Activated CD8-positive, alpha-beta memory T cell treated with anti-CD3 and anti-CD28 coated beads, Interleukin-2, amount 50 U/mL, for 4 hours (primary cell): ENCODE measurements around the gene SUSD3.

ENCODE experiments used
- DNase-seq: peaks from one replicate; pipeline ENCODE4 v3.0.0-alpha.2; 2020

SUSD3 gene

DNA sequence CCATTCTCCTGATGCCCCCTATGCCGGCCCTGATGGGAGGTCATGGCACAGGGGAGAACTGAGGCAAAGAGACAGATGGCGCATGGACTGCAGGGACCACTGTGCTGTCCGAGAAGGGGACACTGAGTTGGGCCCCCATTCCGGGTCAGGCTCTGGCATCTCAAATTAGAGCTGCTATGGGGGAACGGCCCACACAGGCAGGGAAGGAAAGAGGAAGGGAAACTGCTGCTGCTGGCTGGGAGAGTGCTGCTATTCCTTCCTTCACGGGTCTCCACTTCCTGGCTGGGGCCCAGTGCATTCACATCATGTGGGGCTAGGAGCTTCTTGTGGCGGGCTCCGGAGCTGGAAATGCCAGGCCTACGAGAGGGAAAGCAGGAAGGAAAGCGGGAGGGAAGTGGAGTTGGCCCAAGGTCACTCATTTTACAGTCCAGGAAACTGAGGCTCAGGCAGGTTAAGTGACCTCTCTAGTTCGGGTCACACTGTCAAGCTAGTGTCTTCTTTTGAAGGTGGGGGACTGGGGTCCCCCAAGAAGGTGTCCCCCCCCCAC lies 36.2 kb downstream of the SUSD3 start:
- peak; percentile 25 for DNase-seq

DNA sequence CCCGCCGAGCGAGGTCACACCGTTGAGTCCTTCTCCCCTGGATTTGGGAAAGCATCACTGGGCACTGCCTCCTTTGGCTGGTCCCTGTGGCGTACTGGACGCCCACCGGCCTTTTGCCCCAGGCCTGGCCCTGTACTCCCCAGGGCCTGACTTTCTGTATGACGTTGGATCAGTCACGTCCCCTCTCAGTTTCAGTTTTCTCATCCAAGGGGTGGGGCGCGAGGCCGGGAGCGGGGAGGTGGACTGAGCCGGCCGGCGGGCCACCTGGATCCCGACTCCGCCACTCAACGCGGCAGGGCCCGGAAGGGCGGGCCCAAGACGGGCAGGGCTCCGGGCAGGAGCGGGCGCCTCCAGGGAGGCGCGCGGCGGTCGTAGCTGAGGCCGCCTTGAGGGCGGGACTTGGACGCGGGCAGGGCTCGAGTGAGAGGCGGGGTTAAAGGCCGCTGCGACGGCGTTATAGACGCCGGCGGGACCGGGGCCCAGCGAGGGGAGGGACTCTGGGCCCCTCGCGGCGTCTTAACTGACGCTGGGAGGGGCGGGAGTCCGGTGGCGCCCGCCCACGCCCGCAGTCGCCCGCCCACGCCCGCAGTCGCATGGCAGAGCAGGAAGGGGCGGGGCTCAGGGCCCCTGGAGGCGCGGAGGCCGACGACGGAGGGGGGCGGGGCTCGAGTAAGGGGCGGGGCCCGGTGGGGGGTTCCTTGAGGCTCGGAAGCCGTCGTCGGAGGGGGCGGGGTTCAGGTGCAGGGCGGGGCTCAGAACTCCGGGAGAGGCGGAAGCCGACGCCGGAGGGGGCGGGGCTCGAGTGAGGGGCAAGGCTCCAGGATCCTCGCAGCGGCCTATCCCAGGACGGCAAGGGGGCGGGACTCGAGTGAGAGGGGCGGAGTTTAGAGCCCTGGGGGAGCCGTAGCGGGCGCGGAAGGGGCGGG lies 37.0 kb downstream of the SUSD3 start:
- peak; percentile 100 for DNase-seq

DNA sequence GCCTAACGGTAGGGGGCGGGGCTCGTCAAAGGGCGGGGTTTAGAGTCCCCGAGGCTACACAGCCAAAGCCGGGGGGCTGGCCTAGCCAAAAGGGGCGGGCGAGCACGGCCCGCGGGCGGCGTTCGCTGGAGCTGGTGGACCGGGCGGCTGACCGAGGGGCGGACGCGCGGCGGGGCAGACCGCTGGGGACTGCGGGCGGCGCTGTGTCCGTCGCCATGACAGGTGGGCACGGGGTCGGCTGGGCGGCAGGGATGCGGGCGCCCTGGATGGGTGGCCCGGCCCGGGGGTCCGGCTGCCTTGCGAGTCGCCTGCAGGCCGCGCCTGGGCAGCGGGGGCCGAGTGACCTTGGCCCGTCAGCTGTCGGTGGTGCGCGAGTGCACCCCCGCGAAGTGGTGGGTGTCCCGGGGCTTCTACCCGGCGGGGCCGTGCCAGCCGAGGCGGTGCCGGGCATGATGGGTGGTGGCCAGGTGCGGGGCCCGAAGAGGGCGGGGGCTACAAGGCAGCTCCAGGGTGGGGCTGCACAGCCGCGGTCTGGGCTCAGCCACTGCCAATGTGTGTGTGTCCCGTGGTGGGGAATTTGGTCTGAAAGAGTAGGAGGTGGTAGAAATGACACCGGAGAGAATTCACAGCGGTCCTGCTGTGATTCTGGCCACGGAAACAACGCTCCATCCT lies 37.8 kb downstream of the SUSD3 start, which contains the start of gene CARD19:
Gene CARD19 (plus strand): TSS at position 87 of the 672 bp plus-strand sequence. CDS start 129 bp downstream, at position 216.
- DNase-seq, result peak; percentile 48

DNA sequence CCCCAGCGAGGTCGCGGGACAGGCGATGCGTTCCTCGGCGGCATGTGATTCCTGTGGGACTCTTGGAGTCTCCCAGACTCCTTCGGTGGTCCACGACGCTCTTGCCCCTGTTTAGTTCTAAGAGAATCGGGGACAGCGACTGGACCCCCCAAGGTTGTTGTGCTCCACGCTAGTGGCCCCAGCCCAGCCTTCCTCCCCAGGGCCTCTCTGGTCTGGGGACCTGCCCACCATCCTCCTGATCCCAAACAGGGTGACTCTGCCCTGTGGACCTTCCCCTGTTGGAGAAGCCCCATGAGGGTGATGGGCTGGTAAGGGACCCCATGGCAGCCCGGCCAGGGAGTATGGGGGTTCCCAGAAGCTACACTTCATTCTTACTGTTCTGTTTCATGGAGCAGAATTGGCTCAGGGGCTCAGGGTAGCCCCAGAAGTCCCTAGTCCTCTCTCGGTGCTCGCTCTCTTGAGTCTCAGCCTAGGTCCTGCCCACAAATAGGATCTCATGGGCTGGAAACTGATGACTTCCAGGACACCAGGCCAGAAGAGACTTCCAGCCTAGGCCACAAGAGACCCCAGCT lies 38.4 kb downstream of the SUSD3 start:
- peak; percentile 18 for DNase-seq

DNA sequence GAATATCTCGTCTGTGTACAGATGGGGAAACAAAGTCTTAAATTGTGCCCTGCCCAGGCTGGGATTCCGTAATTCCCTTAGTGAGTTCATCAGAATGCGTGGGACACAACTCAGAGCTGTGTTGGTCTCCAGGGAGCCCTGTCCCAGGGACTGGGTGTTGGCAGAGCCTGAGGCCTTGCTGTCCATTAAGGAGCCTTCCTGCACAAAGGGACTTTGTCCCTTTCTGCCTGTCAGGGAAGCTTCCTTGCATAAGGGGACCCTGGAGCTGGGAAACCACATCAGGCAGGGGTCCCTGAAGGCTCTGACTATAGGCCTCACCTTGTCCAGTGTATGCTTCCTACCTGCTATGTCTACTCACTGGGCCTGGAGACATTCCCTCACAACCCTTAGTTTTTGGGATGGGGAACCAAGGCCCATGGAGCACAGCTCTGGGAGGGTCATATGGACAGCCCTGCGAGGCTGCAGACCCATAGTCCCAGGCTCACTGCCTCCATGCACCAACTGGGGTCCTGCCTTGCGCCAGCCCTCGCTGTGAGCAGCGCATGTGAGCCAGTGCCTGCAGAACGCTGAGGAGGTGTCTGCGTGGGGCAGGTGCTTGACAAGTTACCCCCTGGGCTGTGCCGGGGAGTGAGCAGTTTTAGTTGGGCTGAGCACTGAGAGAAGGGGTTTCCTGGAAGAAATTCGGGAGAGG lies 39.2 kb downstream of the SUSD3 start:
- DNase-seq, result peak; percentile 18

DNA sequence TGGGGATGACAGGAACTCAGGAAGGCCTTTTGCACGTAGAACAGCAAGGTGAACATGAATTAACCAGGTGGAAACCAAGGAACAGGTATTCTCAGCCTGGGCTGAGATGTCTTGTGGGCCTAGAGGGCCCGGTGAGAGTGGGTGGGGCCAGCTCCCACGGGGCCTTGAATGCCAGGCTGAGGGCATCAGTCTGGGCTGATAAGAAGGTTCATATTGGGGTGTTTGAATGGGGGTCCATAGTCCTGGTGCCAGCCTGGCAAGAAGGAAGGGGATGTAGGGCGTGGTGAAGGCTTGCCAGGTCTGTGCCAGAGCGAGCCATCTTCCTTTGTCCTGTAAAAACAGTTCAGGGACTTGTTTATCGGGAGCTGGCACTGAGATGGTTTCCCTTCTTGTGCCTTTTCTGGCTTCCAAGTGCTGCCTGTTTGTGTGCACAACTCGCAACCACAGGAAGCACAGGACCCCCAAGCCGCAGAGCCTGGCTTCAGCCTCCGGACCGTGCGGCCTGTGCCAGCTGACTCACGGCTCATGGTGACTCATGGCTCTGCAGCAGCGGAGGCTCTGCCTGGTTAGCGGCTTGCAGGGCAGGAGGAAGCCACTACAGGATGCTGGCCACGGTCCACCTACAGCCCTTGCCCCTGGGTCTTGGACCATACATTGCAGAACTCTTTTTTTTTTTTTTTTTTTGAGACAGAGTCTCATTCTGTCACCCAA lies 39.9 kb downstream of the SUSD3 start:
- peak; percentile 72 for DNase-seq

DNA sequence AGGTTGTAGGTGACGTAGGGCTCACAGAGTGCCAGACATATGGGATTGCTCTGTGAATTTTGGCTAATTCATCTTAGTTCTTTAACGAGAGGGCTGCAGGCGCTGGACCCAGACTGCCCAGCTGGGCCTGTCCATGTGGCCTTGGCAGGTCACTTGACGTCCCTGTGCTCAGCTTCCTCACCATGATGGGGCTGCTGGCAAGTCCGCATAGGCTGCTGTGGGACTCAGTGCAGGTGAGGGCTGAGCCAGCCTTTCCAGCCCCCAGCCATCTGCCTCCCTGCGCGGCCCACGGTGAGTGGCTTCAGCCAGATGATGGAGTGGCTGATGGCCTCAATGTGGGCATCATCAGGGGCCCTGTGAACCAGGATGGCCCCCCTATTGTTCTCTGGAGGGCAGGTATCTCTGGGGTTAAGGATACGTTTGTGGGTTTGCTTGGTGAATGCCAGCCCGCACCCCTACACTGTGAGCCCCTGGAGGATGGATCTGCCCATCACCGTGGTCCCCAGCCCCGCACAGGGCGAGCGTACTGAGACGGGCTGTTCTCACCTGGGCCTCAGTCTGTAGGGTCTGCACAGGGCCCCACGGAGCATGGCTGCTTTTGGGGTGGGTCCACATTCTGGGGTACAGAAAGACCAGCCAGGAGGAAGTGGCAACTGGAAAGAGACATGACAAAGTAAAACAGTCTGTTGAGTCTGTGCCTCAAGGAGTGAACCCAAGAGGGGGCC lies 41.2 kb downstream of the SUSD3 start:
- DNase-seq, result peak; percentile 14

DNA sequence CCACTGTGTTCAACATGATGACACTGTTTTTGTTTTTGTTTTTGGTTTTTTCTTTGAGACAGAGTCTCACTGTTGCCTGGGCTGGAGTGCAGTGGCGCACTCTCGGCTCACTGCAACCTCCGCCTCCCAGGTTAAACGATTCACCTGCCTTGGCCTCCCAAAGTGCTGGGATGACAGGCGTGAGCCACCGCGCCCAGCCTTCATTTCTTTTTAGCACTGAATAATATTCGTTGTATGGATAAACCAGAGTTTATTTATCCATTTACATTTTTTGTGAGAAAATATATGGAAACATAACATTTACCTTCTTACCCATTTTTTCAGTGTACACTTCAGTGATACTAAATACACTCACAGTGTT lies 41.8 kb downstream of the SUSD3 start:
- DNase-seq, result peak; percentile 3

DNA sequence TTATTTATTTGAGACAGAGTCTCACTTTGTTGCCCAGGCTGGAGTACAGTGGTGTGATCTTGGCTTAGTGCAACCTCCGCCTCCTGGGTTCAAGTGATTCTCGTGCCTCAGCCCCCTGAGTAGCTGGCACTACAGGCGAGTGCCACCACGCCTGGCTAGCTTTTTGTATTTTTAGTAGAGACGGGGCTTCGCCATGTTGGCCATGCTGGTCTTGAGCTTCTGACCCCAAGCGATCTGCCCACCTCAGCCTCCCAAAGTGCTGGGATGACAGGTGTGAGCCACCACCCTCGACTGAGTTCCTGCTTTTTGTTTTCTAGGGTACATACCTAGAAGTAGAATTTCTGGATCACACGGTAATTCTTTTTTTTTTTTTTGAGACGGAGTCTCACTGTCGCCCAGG lies 42.6 kb downstream of the SUSD3 start:
- peak; percentile 10 for DNase-seq

DNA sequence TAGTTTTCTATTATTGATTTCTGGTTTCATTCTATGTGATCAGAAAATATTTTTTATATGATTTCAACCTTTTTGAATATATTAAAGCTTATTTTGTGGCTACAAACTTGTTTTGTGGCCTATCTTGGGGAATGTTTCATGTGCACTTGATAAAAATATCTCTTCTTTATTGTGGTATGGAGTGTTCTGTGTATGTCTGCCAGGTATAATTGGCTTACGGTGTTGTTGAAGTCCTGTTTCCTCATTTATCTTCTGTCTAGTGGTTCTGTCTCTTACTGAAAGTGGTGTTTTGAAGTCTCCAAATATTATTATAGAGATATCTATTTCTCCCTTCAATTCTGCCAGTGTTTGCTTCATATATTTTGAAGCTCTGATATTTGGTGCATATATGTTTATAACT lies 47.1 kb downstream of the SUSD3 start:
- DNase-seq, result no peak

DNA sequence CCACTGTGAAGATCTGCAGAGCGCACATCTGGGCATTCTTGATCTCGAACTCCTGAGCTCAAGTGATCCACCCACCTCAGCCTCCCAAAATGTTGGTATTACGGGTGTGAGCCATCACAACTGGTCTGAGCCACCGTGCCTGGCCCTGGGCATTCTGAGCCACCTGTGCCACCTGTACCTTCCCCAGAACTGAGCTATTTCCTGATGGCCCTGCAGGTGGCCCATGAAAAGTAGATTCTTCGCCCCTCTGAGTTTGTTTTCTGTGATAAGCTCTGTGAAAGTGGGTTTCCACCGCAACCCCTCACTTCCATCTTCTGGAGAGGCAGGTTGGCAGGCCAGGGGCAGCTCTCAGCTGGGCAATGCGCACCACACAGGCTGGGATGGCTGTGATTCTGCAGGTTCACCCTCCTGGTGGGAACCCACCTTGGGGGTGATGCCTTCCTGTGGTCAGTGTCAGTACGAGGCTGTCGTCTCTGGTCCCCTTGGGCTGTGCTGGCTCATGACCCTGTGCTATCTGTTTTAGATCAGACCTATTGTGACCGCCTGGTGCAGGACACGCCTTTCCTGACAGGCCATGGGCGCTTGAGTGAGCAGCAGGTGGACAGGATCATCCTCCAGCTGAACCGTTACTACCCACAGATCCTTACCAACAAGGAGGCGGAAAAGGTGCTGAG lies 48.8 kb downstream of the SUSD3 start:
- DNase-seq, result peak; percentile 7

DNA sequence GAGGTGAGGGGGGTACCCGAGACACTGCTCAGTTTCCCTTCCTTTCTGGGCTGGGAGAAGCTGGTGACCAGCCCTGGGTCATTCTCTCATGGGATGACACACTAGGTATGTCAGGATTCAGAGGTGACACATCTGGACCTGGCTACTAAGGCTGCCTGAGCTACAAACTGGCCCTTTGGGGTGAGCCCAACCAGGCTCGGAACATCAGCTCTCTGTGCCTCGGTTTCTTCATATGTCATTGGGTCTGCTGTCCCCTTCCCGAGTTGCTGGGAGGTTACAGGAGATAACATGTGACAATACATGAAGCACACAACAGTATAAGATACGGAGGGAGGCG lies 49.3 kb downstream of the SUSD3 start:
- DNase-seq, result no peak

DNA sequence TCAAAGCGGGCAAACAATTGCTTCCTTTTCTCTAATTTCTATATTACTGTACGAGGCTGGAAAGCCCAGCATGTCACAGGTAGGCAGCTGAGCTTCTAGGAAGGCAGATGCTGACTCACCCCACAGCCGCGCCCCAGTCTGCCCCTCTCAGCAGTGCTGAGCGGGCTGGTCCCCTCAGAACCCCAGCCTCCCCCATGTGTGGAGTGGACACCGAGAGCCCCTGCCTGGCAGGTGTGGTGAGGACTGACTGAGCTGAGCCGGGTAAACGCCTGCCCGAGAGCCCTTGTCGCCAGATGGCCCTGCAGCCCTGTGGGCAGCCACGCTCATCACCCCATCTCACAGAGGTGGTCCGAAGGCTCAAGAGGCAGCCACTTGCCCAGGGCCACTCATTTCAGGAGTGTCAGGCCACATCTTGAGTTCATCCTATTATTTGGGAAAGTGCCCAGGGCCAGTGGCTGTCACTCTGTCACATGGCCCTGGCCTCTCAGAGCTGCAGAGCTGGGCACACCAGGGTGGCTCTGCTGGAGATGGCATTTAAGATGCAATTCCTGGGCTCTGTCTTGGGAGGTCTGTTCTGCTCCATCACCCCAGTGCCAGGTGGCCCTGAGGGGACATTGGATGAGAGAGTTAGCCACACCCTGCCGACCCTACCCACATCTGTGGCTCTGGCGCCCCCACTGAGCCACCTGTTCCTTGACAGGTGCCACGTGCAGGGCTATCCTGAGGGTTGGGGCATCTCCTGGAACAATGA lies 50.0 kb downstream of the SUSD3 start:
- DNase-seq, result peak; percentile 24

DNA sequence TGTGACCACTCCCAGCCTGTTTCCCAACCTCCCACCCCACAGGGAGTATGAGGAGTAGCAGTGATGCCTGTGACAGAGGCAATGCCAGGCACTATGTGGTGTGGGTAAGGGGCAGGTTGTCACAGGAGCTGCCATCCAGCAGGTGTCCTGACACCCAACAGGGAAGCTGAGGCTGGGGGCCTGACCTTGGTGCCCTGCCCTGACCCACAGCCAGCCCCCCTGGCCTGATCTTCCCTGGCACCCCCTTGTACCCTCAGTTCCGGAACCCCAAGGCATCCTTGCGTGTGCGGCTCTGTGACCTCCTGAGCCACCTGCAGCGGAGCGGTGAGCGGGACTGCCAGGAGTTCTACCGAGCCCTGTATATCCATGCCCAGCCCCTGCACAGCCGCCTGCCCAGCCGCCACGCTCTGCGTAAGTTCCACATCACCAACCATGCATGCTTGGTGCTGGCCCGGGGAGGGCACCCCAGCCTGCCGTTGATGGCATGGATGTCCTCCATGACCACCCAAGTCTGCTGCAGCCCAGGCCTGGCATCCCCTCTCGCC lies 51.9 kb downstream of the SUSD3 start:
- DNase-seq, result peak; percentile 13

DNA sequence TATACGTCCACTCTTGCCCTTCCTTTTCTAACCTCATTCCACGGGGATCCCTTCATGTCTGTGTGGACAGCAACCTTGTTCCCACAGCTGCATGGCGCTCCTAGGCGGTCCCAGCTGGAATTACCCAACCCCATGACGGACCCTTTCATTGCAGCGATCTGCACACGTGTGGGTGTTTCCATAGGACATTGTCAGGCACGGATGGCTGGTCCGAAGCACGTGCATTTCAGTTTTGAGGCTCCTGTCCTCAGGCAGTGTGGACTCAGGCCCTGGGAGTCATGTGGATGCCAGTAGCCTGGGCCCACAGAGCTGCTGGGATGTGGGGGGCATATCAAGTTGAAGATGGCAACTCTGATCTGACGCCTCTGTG lies 52.5 kb downstream of the SUSD3 start:
- DNase-seq, result peak; percentile 12

DNA sequence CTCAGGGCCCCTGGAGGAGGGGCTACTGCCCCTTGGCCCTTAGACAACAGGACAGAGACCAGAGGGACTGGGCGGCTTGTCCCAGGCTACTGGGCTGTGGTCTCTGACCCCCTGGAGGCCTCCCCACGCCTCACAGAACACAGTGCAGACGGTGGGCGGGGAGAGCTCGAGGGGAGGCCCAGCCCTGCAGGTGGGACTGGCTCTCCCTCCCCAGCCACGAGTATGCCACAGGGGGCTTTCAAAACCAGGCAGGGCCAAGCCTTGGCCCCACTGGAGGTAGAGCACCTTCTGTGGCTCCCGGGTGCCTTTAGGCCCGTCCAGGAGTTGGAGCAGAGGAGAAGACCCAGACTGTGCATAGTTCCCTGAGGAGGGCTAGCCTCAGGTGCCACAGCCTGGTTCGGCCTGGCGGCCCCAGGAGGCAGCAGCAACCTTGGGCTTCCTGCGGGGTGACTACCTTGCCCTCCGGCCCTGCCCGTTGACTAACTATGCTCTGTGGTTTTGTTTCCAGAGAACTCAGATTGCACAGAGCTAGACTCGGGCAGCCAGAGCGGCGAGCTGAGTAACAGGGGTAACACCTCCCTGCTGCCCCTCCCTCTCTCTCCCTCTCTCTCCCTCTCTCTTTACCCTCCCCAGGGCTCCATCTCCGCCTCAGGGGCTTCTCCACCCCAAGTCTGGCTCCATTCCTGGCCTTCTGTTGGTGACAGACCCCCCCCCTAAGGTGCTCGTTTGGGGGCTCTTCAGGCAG lies 53.0 kb downstream of the SUSD3 start:
- peak; percentile 13 for DNase-seq

DNA sequence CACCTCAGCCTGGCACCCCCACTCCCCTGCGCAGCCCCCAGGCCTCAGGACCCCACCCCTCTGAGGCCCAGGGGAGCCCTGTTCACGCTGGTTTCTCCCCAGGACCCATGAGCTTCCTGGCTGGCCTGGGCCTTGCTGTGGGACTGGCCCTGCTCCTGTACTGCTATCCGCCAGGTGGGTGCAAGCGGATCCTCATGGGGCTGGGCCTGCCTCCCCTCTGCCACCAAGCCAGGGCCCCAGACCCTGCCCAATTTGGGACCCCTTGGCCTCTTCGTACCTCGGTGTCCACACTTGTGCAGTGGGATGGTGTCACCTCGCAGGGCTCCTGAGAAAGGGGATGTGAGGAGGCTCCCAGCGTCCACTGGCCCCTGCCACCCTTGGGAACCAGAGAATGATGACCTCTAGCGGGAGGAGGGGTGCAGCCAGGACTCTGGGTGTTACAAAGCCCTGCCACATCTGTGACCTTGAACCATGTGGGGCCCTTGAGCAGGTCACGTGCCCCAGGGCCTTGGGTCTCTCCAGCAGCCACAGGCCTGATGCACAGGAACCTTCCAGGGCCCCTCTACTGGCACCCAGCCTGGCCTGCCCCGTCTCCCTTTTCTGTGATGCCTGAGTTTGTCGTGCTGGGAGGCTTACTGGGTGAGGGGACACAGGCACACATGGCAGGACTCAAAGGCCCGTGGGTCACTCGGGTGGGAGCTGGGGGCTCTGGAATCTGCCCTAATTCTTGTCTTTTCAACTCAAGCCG lies 53.8 kb downstream of the SUSD3 start:
- DNase-seq, result peak; percentile 12

DNA sequence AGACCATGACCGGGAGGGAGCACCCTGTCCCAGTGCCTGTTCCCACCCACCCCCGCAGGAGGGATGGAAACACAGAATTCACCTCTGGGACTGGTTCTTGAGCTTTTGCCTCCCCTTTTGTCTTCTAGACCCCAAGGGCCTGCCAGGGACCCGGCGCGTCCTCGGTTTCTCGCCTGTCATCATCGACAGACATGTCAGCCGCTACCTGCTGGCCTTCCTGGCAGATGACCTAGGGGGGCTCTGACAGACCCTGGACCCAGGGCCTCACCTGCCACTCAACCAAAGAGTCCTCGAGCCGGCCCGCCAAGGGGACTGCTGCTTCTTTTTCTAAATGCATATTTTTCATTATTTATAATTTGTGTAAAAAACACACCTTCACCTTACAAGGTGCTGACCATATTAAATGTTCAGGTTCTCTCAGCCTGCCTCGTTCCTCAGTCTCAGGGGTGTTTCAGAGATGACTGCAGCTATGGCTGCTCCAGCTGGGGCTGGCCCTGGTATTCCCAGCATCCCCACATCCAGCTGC lies 54.4 kb downstream of the SUSD3 start:
- DNase-seq, result peak; percentile 3
